GM23248 (cell line): Measurements from ENCODE around the gene FKBP1B.

Source experiments
- EZH2 ChIP-seq: fragments of 200-600 bp; sonication (generic); IDR thresholded peaks from 2 replicates; pipeline ENCODE4 v1.6.1; 2018; ENCODE audit warnings: antibody characterized with exemption, mild to moderate bottlenecking; ENCODE audit not compliant: insufficient read depth, poor library complexity, severe bottlenecking
- EZH2phosphoT487 ChIP-seq: fragments of 200-600 bp; sonication (generic); IDR thresholded peaks from 2 replicates; pipeline ENCODE4 v1.6.1; 2018; ENCODE audit warnings: antibody characterized with exemption, moderate library complexity, mild to moderate bottlenecking, low read depth; ENCODE audit not compliant: insufficient read depth

DNA sequence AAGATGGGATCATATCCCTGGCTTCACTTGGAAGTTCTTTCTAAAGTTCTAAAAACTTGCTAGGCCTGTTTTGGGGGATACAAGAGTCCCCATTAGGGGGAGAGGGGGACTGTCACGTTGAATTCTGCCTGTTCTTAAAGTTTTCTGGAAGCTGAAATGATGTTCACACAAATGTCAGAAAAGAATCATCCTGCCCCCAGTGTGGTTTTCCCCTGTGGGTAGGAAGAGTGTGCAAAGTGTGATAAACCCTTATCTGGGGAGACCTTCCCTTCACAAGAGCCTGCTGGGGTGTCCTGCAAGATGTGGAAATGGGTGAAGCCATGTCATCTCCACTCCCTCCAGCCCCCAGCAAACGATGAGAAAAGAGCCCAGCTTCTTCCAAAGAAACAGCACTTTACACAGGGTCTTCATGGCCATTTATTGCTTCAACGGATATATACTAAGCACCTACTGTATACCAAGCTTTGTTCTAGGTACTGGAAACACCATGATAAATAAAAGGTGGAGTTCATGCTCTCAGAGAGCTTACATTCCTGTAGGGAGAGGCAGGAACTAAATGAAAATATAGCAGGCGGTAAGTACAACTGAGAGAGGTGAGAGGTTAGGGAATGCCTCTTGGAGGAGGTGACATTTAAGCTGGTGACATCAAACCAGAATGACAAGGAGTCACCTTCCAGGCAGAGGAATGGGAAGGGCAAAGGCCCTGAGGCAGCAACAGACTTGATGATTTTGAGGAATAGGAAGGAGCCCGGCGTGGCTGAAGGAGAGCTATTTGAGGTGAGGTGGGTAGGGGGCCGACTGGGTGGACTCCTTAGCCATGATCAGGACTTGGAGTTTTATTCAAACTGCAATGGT lies 38.1 kb upstream of the FKBP1B start:
- TF ChIP-seq EZH2 (no peak), EZH2phosphoT487 (no peak)
